Inflammatory macrophage (primary cell): Measurements from ENCODE around the gene RAET1G.
"Not testable (repeated sequence)": the region's sequence is repeated elsewhere in the genome, so short reads cannot be mapped to it uniquely, and the experiment has no call there.

Experiments used
- DNase-seq, 2 donors: peaks; one replicate each; pipeline ENCODE4 v3.0.0-alpha.2; 2020 to 2022

RAET1G gene

GRCh38 chr6:149909701-149910470 lies 13.0 kb downstream of the RAET1G start:
- no peak for DNase-seq

GRCh38 chr6:149908480-149908879 lies 14.4 kb downstream of the RAET1G start:
- not testable (repeated sequence) for DNase-seq

GRCh38 chr6:149907317-149907716 lies 15.6 kb downstream of the RAET1G start:
- no peak for DNase-seq

GRCh38 chr6:149906405-149906804 lies 16.5 kb downstream of the RAET1G start:
- DNase-seq: no peak

- no peak for DNase-seq
These were observed 17.0 kb downstream of the RAET1G start for GRCh38 chr6:149905911-149906371.

GRCh38 chr6:149905371-149905910 lies 17.5 kb downstream of the RAET1G start:
- no peak for DNase-seq

- no peak for DNase-seq
These were observed 18.1 kb downstream of the RAET1G start for GRCh38 chr6:149904661-149905370.

- no peak for DNase-seq
These were observed 18.8 kb downstream of the RAET1G start for GRCh38 chr6:149903938-149904611.

- no peak for DNase-seq
These were observed 21.3 kb downstream of the RAET1G start for GRCh38 chr6:149901444-149902140.

GRCh38 chr6:149900620-149901443 lies 22.1 kb downstream of the RAET1G start:
- DNase-seq: no peak

- no peak for DNase-seq
These were observed 22.8 kb downstream of the RAET1G start for GRCh38 chr6:149899926-149900619.

GRCh38 chr6:149899486-149899885 lies 23.4 kb downstream of the RAET1G start:
- DNase-seq: no peak

GRCh38 chr6:149898966-149899365 lies 24.0 kb downstream of the RAET1G start:
- no peak for DNase-seq

- no peak for DNase-seq
These were observed 24.8 kb downstream of the RAET1G start, which contains the start of gene RAET1E for GRCh38 chr6:149897855-149898744. TSS of gene RAET1E (minus strand) at chr6:149898113. CDS start at chr6:149890901, 7,212 bp downstream.

- no peak for DNase-seq
These were observed 25.8 kb downstream of the RAET1G start for GRCh38 chr6:149897015-149897697.

- no peak for DNase-seq
These were observed 26.4 kb downstream of the RAET1G start for GRCh38 chr6:149896491-149896890.

- DNase-seq: peak in 1 of 2 donors; percentile 3
These were observed 27.1 kb downstream of the RAET1G start for GRCh38 chr6:149895833-149896271.

- peak in 1 of 2 donors; percentile 13 for DNase-seq
These were observed 27.8 kb downstream of the RAET1G start for GRCh38 chr6:149895048-149895590.

GRCh38 chr6:149891864-149892263 lies 31.1 kb downstream of the RAET1G start:
- DNase-seq: not testable (repeated sequence)
